SK-N-SH treated with all-trans-retinoic acid at 6 μM for 48 hours (cell line): ENCODE data around the gene OLAH.

ENCODE experiments used
- BACH2 ChIP-seq: fragments of 250-450 bp; sonication (Bioruptor Pico); IDR thresholded peaks from 2 replicates; pipeline ENCODE4 v1.9.0; 2021; ENCODE audit warnings: mild to moderate bottlenecking, borderline replicate concordance
- SNAI2 ChIP-seq: fragments of 250-450 bp; sonication (Bioruptor Pico); IDR thresholded peaks from 2 replicates; pipeline ENCODE4 v1.5.0; 2020; ENCODE audit warnings: mild to moderate bottlenecking, moderate library complexity

GRCh38 chr10:15037691-15038090 lies 6.1 kb upstream of the OLAH start:
- TF ChIP-seq BACH2 = no peak
- TF ChIP-seq SNAI2 = no peak
